GM03348 (cell line): ENCODE data around the gene PTCHD1.

ENCODE experiments used
- DNase-seq: peaks from one replicate; pipeline ENCODE4 v3.0.0; 2012; ENCODE audit warnings: low spot score

The PTCHD1 gene

GRCh38 chrX:23334848-23335599 is at the start of gene PTCHD1:
TSS of gene PTCHD1 (plus strand) at chrX:23334849. CDS start at chrX:23334876, 27 bp downstream.
- DNase-seq = no peak

- no peak for DNase-seq
Measured at GRCh38 chrX:23286731-23287130, 47.9 kb upstream of the PTCHD1 start.

GRCh38 chrX:23287191-23287725 is 47.4 kb upstream of the PTCHD1 start:
- no peak for DNase-seq

- no peak for DNase-seq
Measured at GRCh38 chrX:23292354-23292987, 42.2 kb upstream of the PTCHD1 start.

- no peak for DNase-seq
Measured at GRCh38 chrX:23292988-23293651, 41.5 kb upstream of the PTCHD1 start.

GRCh38 chrX:23304881-23305280 is 29.8 kb upstream of the PTCHD1 start:
- no peak for DNase-seq

- no peak for DNase-seq
Measured at GRCh38 chrX:23311731-23312130, 22.9 kb upstream of the PTCHD1 start.

GRCh38 chrX:23312136-23312535 is 22.5 kb upstream of the PTCHD1 start:
- DNase-seq = no peak

GRCh38 chrX:23317799-23318724 is 16.6 kb upstream of the PTCHD1 start:
- DNase-seq = peak; percentile 54

- DNase-seq = no peak
Measured at GRCh38 chrX:23327104-23327503, 7.5 kb upstream of the PTCHD1 start.

- DNase-seq = no peak
Measured at GRCh38 chrX:23331701-23332100, 2.9 kb upstream of the PTCHD1 start.

- no peak for DNase-seq
Measured at GRCh38 chrX:23332101-23332887, 2.4 kb upstream of the PTCHD1 start.

GRCh38 chrX:23332888-23333821 is 1.5 kb upstream of the PTCHD1 start:
- DNase-seq = no peak

- no peak for DNase-seq
Measured at GRCh38 chrX:23333842-23334520, 668 bp upstream of the PTCHD1 start.

GRCh38 chrX:23334521-23334847 is 165 bp upstream of the PTCHD1 start:
- no peak for DNase-seq

- DNase-seq = no peak
Measured at GRCh38 chrX:23338334-23338733, 3.7 kb downstream of the PTCHD1 start.

- DNase-seq = no peak
Measured at GRCh38 chrX:23341452-23341851, 6.8 kb downstream of the PTCHD1 start.

GRCh38 chrX:23344238-23344903 is 9.7 kb downstream of the PTCHD1 start:
- no peak for DNase-seq

- no peak for DNase-seq
Measured at GRCh38 chrX:23344904-23345271, 10.2 kb downstream of the PTCHD1 start.
